Measurements from ENCODE around the gene DTNBP1. TPM values are rescaled to one million over a fixed set of nuclear protein-coding genes. Genes with fewer than 3 reads are reported as not detected.

The DTNBP1 gene
- total and polyA plus RNA-seq, 2 of the 8 experiments (the other 6 are each of a cell fraction or from before 2014, with no cell fraction given) = 13.5 to 22.1 TPM

GRCh38 chr6:15675536-15676220 is 12.8 kb upstream of the DTNBP1 start (continued):
- no peak for TF ChIP-seq CTCF (IDR thresholded peaks at IDR 0.05; ENCODE audit: control extremely low read depth in 1 of 3, insufficient read depth in 1 of 3, low read depth in 1 of 3, low read length in 3 of 3)
